Stimulated activated CD8-positive, alpha-beta memory T cell treated with anti-CD3 and anti-CD28 coated beads, Interleukin-7, amount 100 ng/mL, for 4 hours (primary cell): Measurements from ENCODE around the gene SLCO4A1.
"Not testable (repeated sequence)": the region's sequence is repeated elsewhere in the genome, so short reads cannot be mapped to it uniquely, and the experiment has no call there.

Experiments used
- DNase-seq, 2 donors: peaks; one replicate each; pipeline ENCODE4 v3.0.0-alpha.2; 2020; ENCODE audit warnings: low read depth in 2 of 2

SLCO4A1 gene

GRCh38 chr20:62665153-62665754, 23.0 kb downstream of the SLCO4A1 start:
- no peak for DNase-seq

- DNase-seq = no peak
These were observed 23.8 kb downstream of the SLCO4A1 start for GRCh38 chr20:62665826-62666735.

- no peak for DNase-seq
These were observed 24.6 kb downstream of the SLCO4A1 start for GRCh38 chr20:62666736-62667529.

- DNase-seq = no peak
These were observed 25.5 kb downstream of the SLCO4A1 start for GRCh38 chr20:62667530-62668440.

GRCh38 chr20:62668441-62669027, 26.2 kb downstream of the SLCO4A1 start:
- DNase-seq = no peak

- DNase-seq = no peak
These were observed 26.9 kb downstream of the SLCO4A1 start for GRCh38 chr20:62669249-62669648.

- DNase-seq = no peak
These were observed 27.9 kb downstream of the SLCO4A1 start for GRCh38 chr20:62670156-62670555.

- DNase-seq = no peak
These were observed 28.7 kb downstream of the SLCO4A1 start for GRCh38 chr20:62670998-62671397.

- no peak for DNase-seq
These were observed 29.5 kb downstream of the SLCO4A1 start for GRCh38 chr20:62671765-62672164.

GRCh38 chr20:62674370-62674769, 32.1 kb downstream of the SLCO4A1 start:
- no peak for DNase-seq

- no peak for DNase-seq
These were observed 33.0 kb downstream of the SLCO4A1 start for GRCh38 chr20:62675156-62675876.

- DNase-seq = no peak
These were observed 33.6 kb downstream of the SLCO4A1 start for GRCh38 chr20:62675877-62676260.

- no peak for DNase-seq
These were observed 34.7 kb downstream of the SLCO4A1 start for GRCh38 chr20:62676976-62677375.

- no peak for DNase-seq
These were observed 35.4 kb downstream of the SLCO4A1 start for GRCh38 chr20:62677678-62678077.

GRCh38 chr20:62678553-62678952, 36.2 kb downstream of the SLCO4A1 start:
- DNase-seq = no peak

GRCh38 chr20:62679978-62680589, 37.8 kb downstream of the SLCO4A1 start:
- DNase-seq = no peak

GRCh38 chr20:62682912-62683517, 40.7 kb downstream of the SLCO4A1 start:
- no peak for DNase-seq

GRCh38 chr20:62683660-62684322, 41.5 kb downstream of the SLCO4A1 start:
- DNase-seq = not testable (repeated sequence)

- DNase-seq = no peak
These were observed 42.7 kb downstream of the SLCO4A1 start for GRCh38 chr20:62684981-62685380.
